ENCODE results near the gene CCNY. TPM values are rescaled to one million over a fixed set of nuclear protein-coding genes. Genes with fewer than 3 reads are reported as not detected.

Gene CCNY
- total and polyA plus RNA-seq, 12 donors, result 26.0 to 99.4 (median 88.9) TPM

DNA sequence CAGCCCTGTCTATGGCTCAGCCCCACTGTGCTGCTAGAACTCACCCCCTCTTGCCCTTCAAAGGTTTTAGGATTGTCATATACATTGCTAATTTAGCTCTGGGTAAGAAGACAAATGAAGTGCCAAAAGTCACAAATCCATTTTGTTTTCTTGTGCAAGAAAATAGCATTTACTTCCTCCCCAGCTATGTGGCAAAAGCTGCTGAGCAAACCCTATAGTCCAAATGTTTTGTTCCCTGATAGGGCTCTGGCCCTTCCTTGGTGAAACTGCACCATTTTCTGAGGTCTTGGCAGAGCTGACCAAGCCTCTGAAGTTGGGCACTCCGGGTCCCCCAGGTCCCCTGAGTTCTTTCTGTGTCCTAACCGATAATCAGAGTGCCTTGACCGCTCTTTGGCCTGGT, 184.7 kb downstream of the CCNY start:
- no peak for DNase-seq
- H3K4me1 ChIP-seq, result peaks cover 0 to 41% (median 23%) of the 10 kb centered on the region in 9 donors
- no peaks in the 10 kb centered on the region for H3K27me3 ChIP-seq
- TF ChIP-seq, protein P1, sequence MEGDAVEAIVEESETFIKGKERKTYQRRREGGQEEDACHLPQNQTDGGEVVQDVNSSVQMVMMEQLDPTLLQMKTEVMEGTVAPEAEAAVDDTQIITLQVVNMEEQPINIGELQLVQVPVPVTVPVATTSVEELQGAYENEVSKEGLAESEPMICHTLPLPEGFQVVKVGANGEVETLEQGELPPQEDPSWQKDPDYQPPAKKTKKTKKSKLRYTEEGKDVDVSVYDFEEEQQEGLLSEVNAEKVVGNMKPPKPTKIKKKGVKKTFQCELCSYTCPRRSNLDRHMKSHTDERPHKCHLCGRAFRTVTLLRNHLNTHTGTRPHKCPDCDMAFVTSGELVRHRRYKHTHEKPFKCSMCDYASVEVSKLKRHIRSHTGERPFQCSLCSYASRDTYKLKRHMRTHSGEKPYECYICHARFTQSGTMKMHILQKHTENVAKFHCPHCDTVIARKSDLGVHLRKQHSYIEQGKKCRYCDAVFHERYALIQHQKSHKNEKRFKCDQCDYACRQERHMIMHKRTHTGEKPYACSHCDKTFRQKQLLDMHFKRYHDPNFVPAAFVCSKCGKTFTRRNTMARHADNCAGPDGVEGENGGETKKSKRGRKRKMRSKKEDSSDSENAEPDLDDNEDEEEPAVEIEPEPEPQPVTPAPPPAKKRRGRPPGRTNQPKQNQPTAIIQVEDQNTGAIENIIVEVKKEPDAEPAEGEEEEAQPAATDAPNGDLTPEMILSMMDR (IDR thresholded peaks at IDR 0.05), result no peak
- intact Hi-C loops (cut with DNase I), result no loop called here
- peaks cover 0 to 17% (median 0%) of the 10 kb centered on the region in 9 donors for H3K36me3 ChIP-seq
- H3K27ac ChIP-seq, result no peak overlapping the region
- H3K9me3 ChIP-seq, result no peaks in the 10 kb centered on the region
- no peak overlapping the region for H3K4me3 ChIP-seq
- WGBS, 2 donors, result 93 to 98% methylated on average over 3 of the region's 3 CpGs
- ATAC-seq, result no peak

DNA sequence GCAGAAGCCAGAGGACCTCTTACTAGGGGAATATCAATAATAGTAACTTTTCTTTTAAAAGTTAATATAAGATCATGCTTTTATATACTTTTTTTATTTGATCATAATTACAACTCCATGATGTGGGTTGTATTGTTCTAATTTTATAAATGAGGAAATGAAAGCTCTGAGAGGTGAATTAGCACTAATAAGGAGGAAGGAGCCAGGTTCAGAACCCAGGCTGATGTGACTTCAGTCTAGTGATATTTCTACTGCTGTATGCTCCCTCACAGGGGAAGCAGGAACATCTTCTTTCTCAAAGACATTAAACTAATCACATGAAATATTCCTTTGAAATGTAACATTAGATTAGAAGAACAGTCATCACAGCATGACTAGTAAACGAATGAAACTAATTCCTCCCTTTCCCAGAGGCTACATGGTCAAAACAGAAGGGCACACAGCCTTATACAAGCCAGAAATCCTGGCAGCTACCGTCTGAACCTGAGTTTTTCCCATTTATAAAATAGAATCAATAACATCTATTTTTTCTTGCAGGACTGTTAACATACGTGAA, 187.4 kb downstream of the CCNY start:
- Histone ChIP-seq H3K27ac (no peak overlapping the region), H3K36me3 (peaks cover 0 to 18% (median 0%) of the 10 kb centered on the region in 9 donors), H3K4me3 (no peak overlapping the region), H3K9me3 (no peaks in the 10 kb centered on the region), H3K4me1 (peaks cover 0 to 21% (median 6%) of the 10 kb centered on the region in 9 donors), H3K27me3 (no peaks in the 10 kb centered on the region)
- TF ChIP-seq, protein P1 (IDR thresholded peaks at IDR 0.05), result no peak
- intact Hi-C loops (cut with DNase I), result no loop called here
- DNase-seq, result no peak
- ATAC-seq, result no peak
- WGBS, 2 donors, result 81 to 83% methylated on average over 3 of the region's 3 CpGs

DNA sequence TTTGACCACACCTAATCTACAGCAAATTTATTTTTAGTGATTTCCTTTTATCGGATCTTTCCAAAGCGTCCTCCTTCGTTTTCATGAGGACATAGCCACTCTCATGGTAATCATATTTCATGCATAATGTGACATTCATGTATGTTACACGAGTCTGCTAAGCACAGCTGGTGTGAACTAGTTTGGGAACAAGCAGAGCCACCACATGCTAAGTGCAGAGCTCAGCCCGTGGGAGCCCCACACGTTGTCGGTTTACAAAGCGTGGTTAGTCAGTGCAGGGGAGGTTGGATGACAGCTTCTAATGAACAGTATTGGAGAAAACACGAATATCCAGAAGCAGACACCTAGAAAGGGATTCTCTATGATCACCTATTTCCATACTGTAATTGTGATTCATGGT, 190.4 kb downstream of the CCNY start:
- intact Hi-C loops (cut with DNase I), result no loop called here
- 76 to 81% methylated on average over 9 of the region's 9 CpGs for whole genome bisulfite sequencing, 2 donors
- TF ChIP-seq, protein P1 (IDR thresholded peaks at IDR 0.05), result no peak

DNA sequence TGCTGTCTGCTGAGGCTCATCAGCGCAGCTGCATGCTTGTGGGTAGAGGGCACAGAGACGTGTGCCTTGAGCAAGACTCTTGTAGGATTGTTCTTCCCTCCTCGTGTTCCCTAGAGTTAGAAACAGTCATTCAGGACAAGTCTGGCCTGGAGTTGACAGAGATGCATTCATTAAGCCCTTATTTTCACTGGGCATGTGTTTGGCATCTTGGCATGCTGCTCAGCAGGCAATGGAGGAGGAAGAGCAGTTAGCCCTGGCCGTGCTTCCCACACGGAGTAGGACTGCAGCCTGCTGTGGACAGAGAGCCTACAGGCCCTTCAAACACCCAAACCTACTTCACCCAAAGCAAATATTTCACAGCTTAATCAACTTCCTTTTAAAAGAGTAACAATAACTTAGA, 195.8 kb downstream of the CCNY start:
- Histone ChIP-seq H3K27ac (no peak overlapping the region), H3K27me3 (no peaks in the 10 kb centered on the region), H3K36me3 (peaks cover 0 to 82% (median 37%) of the 10 kb centered on the region in 9 donors), H3K9me3 (peaks cover 0 to 14% (median 0%) of the 10 kb centered on the region in 11 donors), H3K4me1 (no peaks in the 10 kb centered on the region), H3K4me3 (no peak overlapping the region)
- intact Hi-C loops (cut with DNase I), result no loop called here
- WGBS, 2 donors, result 97% methylated on average over 5 of the region's 5 CpGs
- DNase-seq, result no peak
- no peak for ATAC-seq
- TF ChIP-seq, protein P1 (IDR thresholded peaks at IDR 0.05), result no peak

More for the DNA sequence above, 190.4 kb downstream of the CCNY start:
- Histone ChIP-seq H3K4me3 (no peak overlapping the region), H3K9me3 (no peaks in the 10 kb centered on the region), H3K27me3 (no peaks in the 10 kb centered on the region), H3K27ac (no peak overlapping the region), H3K36me3 (peaks cover 0 to 39% (median 8%) of the 10 kb centered on the region in 9 donors), H3K4me1 (peaks cover 0 to 13% (median 0%) of the 10 kb centered on the region in 9 donors)
- ATAC-seq, result no peak
- DNase-seq, result no peak
